NCI-H146 (cell line): ENCODE measurements around the gene SRGAP3.

Experiments used
- DNase-seq: peaks from one replicate; lab custom pipeline; 2025; lab: John Stamatoyannopoulos, UW

Gene SRGAP3

DNA sequence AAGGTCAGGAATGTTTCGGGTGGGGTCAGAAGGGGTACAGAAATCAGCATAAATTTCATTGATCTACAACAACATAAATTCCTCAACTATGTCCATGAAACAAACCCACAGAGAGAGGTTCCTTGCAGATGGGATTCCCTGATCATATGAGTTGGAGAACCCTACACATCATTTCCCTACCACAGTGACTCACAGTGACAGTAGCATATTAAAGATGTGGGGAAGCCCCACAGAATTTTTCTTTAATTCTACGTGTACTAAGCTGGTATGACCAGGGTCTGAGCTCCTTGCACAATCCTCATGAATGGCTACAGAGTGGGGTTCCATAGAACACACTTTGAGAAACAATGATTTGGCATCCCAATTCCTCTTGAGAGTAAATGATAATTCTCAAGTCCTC is 169.3 kb downstream of the SRGAP3 start:
- no peak for DNase-seq

DNA sequence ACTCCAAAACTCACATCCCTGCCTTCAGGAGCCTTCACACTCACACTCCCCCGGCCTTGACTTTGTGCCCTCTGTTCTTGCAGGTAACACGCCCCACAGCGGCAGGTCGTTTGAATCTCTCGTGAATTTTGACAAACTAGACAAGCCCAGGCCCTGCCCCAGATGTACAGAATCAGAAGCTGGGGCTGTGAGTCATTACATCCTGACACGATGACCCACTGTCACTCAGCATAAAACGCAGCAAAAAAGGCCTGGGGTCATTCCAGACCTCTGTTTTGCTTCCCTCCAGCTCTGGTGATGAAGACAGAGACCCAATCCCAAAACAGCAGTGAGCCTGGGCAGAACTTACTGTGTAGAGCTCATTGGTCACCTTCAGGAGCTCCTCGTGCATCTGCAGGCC is 169.8 kb downstream of the SRGAP3 start:
- no peak for DNase-seq

DNA sequence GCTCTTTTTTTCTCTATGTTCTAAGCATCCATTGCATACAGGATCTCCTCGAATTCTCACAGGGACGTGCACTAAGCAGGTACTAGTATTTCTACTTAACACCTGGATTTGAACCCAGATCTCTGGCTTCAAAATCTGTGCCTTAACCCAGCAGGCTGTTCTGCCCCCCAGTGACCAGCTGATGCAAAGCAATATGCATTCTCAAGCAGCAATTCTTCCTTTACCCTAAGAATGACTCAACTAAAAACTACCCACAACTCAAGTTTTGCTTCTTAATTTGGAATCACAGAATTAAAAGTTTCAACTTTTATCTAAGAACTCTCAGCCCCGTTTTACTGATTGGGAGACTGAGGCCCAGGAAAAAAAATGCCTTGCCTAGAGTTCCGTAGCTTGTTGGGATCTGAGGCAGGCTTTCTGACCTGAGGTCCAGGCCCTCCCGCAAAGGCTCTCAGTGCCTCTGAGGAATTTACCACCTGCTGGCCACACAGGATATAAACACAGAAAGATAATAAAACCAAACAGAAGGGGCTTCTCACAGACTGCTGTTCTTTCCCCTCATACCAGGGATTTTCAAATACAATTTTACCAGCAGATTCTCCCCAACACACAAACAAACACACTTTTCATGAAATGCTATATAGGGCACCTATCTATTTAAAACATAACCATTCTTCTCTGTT is 170.7 kb downstream of the SRGAP3 start:
- DNase-seq = no peak

DNA sequence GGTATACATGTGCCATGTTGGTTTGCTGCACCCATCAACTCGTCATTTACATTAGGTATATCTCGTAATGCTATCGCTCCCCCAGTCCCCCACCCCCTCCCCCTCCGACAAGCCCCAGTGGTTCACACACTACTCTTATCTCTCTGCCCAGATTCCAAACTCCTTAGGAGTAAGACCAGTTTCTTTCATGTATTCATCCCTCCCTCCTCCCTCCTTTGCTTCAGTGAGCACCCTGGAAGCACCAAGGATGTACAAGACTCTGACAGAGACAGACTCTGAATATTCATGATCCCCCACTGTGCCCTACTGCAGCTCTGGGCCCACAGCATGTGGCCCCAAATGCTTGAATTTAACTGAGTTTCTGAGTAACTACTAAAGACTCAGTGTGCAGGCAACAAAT is 172.4 kb downstream of the SRGAP3 start:
- no peak for DNase-seq

DNA sequence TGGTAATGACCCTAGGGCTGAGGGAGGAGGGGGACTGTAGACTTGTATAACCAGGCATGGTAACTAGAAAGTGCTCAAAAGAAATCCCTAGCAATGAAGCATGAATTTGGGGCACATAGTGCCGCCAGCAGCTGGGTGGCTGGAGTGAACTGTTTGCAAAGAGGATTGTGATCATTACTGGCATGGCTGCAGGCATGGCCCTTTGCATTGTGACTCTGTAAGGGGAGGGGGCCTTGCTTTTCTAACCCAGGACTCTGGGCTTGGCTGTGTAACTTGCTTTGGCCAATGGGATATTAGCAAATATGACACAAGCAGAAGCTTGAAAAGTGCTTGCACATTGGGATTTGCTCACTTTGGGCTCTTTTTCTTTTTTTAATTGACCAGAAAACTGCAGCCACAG is 173.7 kb downstream of the SRGAP3 start:
- no peak for DNase-seq

DNA sequence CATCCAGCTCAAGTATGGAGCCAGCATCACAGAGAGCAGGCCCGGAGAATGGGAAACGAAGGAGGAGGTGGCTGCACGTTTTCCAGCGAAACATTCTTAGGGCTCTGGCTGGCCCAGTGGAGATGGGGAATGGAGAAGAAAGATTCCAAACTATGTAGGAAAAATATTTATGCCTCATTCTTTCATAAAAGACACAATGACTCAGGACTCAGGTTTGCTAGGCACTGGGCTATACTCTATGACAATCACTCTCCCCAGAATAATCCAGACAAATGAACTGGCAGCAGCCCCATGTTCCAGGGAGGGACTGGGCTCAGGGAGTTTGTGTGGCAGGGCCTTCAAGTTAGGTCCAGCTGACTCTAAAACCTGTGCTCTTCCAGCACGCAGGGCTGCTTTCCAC is 175.4 kb downstream of the SRGAP3 start:
- DNase-seq = no peak

DNA sequence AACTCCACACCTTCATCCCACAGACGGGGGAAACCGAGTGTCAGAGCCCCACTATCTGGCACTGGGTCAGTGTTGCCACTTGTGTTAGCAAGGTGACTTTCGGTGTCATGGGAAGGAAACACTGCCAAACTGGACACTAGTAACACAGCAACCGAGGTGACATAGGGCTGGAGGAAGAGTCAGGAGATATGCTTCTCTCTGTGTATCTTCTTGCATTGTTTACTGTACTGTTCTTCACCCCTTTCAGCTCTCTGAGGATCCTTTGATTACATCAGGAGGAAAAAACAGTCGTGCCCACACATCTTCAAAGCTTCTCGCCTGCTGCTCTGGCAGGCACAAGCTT is 176.8 kb downstream of the SRGAP3 start:
- DNase-seq = no peak

DNA sequence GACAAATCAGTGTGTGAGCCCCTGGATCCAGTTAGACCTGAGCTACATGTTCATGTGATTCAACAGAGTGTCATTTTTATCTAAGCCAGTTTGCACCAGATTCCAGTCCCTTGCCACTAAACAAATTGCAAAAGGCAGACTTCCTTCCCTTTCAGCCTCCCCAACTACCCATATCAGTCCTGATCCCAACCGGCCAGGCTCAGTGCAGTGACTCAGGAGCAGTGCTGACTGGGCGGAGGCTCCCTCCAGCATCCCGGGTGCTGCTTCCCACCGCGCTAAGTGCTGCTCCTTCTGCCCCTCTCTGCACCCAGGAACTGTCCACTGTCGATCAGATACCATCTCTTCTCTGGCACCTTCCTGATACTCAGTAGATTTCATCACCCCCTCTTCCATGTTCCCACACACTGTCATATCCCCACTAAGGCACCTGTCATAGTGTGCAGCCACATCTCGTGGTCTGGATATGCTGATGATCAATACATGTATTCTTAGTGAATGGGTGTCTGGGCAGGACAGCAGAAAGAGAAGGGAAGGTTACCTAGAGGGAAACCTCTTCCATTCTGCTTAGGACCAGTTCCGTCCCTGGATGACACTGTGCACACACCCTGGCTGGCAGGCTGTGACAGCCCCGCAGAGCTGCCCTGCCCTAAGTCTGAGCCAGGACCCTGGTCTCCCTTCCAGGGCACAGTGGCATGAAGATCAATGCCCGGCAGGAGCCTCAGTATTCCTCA is 177.3 kb downstream of the SRGAP3 start:
- DNase-seq = no peak

DNA sequence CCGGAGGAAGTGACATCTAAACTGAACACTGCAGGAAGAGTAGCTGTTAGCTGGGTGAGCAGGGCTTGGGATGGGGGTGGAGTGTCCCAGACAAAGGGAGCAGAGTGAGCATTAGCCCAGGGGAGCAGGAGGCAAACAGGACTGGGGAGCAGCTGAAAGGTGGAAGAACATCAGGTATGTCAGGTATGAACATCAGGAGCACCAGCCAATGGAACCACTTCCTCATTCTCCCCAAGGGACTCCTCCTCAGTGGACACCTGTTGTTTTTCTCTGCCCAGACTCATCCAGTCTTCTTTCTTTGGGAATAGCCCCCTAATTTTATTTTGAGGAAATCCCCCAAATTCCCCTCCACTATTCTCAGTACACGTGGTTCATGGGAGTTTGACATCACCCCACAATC is 178.5 kb downstream of the SRGAP3 start:
- DNase-seq = no peak

DNA sequence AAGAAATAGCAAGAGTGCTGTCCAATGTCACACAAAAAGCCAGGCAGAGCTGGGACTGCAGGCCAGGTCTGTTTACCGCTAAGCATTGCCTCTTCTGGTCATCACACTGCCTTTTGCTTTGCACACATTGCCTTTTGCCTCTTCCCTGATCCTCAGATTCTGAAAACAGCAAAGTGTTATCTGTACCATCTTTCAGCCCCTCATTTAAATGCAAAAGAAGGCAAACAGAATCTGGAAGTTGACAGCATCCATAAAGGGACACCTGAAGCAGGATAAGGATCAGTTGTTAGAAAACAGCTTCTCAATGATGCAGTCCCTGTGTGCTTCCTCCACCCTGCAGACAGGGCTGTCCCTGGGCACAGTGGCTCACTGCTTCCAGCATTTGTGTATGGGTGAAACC is 179.5 kb downstream of the SRGAP3 start:
- DNase-seq = no peak

DNA sequence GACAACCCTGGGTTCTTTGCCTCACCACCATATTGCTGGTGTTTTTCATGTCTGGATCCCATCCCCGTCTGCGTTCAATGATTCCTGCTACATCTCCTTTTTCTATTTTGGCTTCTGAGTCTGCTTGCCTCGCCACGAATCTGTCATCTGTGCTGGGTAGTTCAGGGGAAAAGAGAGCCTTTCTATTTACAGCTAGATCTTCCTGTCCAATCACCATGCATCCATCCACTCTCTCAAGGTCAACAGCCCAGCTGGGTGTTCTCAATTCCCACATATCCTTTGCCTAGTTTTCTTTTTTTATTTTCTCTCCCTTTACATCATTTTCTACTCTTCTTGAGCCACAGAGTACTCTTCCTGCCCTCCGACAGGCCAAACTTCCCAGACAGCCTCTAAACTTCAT is 181.4 kb downstream of the SRGAP3 start:
- DNase-seq = no peak

DNA sequence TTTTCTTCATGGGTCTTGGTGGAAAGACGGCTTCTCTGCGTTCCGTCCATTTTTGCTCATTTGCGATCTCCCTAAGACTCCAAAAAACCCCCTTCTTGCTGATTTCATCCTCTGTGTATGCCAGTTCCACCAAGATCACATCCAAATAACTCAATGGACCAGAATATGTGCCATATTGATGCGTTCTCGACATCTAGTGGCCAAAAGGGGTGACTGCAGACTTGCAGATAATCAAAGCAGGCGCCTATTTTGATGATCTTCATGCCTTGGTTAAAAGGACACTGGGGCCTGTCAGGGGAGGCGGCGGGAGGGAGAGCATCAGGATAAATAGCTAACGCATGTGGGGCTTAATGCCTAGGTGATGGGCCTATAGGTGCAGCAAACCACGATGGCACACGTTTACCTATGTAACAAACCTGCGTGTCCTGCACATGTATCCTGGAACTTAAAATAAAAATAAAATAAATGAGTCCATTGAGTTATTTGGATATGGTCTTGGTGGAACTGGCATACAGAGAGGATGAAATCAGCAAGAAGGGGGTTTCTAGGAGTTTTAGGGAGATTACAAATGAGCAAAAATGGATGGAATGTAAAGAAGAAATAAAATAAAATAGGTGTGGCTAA is 182.0 kb downstream of the SRGAP3 start:
- DNase-seq = peak; percentile 12

DNA sequence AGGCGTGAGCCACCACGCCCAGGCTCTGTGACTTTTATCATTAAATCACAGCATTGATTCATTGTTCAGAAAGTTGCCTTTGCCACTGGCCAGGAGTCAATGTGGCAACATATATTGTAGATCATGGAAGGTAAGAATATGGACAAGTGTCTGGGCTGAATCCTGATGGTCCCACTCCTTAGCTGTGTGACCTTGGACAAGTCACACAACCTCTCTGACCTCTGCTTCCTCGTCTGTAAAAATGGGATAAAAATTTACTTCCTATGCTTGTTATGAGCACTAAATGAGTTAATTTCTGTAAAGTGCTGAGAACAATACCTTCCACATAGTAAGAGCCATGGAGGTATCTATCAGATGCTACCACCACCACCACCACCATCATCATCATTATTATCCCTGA is 182.7 kb downstream of the SRGAP3 start:
- DNase-seq = no peak

DNA sequence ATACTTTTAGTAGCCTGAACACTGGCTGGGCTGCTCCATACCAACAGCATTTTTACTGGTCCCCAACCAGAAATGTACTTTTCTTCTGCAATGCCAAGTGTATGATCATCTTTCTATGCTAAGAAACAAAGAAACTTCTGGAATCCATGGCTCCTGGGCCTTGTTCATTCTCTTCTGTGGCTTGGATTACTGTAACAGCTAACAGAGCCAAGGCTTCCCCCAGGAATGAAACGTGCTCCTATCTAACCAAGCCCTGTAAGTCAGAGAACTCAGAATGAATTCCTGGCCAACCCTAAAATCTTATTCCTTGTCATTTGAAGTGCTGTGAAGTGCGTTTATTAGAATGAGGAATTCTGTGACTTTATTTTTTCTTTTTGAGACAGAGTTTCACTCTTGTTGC is 183.3 kb downstream of the SRGAP3 start:
- DNase-seq = no peak

DNA sequence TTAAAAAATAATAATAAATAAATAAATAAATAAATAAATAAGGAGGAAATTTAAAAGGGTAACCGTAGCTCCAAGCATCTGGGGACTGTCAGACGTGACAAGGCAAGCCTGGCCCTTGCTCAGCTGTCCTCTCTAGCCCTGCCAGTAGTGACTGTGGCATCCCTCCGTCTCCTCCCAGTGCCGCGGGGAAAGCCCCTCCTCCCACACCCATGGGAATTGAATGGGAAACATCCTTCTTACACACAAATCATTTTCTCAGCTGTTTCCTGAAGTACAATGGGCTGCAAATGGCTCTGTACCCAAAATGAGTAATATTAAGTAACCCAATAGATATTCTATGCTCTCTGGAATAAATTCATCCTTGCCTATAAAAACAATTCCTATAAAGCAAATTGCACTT is 184.6 kb downstream of the SRGAP3 start:
- no peak for DNase-seq

DNA sequence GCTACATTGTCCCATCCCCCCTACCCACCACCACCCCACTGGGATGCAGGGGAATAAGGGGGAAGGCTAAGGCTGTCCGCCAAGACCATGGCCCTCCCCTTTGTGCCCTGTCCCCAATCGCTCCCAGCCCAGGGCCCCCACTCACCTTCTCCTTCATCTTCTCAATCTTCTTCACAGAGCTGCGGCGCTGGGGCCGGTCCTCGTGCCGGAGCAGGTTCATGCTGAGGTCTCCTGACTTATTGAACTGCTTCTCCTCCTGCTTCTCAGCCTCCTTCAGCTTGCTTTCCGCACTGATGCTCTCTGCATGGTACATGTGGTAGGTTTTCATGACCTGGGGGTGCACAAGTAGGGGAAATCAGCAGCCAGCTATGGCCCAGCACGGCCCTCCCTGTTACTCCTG is 185.2 kb downstream of the SRGAP3 start:
- no peak for DNase-seq

DNA sequence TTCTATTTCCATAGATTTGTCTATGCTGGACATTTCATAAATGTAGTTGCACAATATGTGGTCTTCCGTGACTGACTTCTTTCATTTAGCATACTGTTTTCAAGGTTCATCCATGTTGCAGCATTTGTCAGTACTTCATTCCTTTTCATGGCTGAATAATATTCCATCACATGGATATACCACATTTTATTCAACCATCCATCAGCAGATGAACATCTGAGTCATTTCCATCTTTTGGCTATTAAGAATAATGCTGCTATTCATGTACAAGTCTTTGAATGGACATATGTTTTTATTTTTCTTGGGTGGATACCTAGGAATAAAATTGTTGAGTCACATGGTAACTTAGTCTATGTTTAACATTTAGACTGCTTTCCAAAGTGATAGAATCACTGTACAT is 186.9 kb downstream of the SRGAP3 start:
- no peak for DNase-seq

DNA sequence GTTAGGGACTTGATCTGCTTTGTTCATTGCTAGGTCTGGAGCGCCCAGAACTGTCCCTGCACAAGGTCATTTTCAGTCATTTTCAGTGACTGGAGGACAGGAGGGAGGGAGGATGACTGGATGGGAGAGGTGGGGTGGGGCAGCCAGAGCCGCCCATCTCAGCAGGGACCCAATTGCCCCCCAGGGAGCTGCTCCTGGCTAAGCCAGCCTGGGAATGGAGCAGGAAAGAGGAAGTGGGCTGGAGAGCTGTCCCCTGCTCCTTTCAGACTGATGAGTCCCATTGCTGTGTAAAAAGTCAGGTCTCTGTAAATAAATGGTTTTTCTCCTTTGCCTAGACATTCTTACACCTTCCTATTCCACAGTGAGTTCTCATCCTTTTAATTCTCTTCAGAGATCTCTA is 187.8 kb downstream of the SRGAP3 start:
- DNase-seq = no peak

DNA sequence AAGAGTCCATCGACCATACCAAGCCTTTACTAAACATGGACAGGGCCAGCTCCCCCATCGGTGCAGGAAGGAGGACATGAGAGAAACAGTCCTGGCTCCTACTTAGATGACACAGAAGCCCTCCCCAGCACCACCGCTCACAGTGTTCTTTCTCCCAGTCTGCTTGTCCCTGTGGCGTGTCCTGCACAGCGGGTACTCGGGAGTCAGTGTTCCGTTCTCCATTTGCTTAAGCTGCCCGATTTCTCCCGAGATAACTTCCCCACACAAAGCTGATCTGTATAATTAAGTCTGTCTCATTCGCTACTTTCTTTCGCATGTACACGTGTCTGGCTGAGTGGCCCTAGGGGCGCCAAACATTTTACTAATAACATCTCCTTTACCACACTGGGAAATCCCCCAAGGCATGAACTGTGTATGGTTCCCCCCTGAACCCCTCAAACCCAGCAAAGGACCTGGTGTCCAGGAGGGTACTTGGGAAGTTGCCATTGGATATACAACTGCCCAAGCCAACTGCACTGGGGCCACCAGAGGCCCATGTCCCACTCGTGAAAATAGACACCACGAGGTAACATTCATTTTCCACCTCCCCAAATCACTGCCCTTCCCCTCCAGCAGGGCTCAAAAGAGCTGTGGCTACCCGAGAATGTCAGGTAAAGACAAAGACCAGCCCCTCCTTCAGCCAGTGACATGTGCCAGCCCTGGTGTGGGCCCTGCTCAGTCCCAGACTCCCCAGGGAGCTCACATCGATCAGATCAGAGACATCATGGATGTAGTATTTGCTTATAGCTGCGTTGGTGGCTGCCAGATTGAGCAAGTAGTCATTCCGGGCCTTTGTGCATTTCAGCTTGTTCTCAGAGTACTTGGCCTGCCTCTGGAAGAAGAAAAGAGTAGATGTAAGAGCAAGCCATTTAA is 189.7 kb downstream of the SRGAP3 start:
- no peak for DNase-seq

DNA sequence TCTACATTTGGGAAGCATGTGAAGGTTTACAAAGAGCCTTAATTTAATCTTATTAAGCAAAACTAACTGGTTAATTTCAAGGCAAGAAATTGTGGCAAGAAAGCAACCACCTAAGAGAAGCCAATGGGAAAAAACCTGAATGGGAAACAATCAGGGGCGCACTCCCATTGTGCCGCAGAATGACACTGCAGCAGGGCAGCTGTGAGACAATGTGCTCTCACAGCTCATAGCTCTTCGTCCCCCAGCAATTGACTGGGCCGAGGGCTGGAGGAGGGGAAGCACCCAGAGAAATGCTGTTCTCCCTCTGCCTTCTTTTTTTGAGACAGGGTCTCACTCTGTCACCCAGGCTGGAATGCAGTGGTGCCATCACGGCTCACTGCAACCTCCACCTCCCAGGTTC is 192.9 kb downstream of the SRGAP3 start:
- DNase-seq = no peak

DNA sequence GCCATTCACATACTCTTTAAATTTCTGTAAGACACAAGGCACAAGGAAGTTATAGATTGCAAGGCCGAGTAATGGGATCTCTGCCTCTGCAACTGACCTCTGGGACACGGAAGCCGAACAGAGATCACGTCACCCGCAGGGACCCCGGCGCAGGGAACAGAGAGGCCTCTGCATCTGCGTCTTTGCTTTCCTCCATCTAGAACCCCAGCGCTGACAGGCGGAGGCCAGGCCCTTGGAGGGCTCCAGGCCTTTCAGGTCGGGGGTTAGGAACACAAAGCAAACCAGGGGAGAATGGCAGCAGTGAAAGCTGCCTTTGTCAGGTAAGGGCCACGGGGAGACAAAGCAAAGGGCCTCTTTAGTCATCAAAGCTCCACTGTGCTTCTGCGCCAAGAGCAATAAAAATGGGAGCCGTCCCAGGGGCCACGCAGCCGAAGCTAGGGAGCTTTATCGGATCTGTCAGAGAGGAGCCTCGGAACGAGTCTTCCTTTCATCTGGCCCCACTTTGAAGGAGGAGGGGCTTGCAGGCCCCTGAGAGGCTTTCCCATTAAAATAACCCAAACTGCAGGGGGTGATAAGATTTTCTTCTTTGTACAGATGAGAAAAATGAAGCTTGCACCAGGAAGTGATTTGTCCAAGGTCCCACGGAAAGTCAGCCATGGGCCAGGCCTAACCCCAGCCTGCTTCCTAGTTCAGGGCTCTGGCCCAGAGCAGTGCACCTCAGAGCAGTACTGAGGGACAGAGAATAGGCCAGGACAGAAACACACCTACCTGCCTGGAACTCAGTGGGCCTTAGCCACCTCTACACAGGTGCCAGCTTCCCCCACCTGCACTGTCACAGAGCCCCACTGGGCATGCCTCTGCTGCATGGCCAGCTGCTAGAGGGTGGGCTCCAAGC is 201.7 kb downstream of the SRGAP3 start:
- DNase-seq = no peak

DNA sequence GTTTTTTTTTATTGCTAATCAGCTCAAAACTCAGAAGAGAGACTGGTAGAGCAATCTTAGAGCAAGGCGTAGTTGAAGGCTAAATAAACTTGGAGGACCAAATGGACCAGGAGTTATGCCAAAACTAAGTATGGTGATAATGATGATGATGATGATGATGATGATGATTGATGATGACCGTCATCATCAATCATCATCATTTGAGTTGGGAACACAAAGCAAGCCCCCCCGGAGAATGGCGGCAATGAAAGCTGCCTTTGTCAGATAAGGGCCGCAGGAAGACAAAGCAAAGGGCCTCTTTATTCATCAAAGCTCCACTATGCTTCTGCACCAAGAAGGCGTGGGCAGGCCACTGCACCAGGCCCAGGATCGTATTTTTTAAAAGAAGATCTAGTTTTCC is 204.1 kb downstream of the SRGAP3 start:
- no peak for DNase-seq
